HepG2 (cell line): ENCODE data around the gene UQCRC1.

Source experiments
- DNMT3B ChIP-seq: conservative IDR thresholded peaks from 2 replicates; pipeline ENCODE4 v1.6.1; 2016; ENCODE audit warnings: missing biosample characterization, control low read depth
- ELK4 ChIP-seq: sonication (generic); formaldehyde crosslinking; IDR thresholded peaks from 2 replicates; pipeline ENCODE4 v1.9.0; 2021; ENCODE audit warnings: missing genetic modification reagents, borderline replicate concordance
- EP300 ChIP-seq, 3 experiments: sonication (generic) in 1 of 3; formaldehyde crosslinking in 1 of 3; IDR thresholded peaks; 2 replicates each; pipeline versions ENCODE4 v1.5.1 to v1.6.1; 2011 to 2020; ENCODE audit warnings: low read depth in 2 of 3, low read length in 2 of 3, borderline replicate concordance in 1 of 3, improper control_type of control experiment in 1 of 3, mild to moderate bottlenecking in 1 of 3, missing genetic modification reagents in 1 of 3, moderate library complexity in 1 of 3
- ESRRA ChIP-seq: sonication (generic); formaldehyde crosslinking; IDR thresholded peaks from 2 replicates; pipeline ENCODE4 v1.5.1; 2020; ENCODE audit warnings: mild to moderate bottlenecking, low read depth, missing genetic modification reagents
- EZH2 ChIP-seq: conservative IDR thresholded peaks from 2 replicates; pipeline ENCODE4 v1.6.1; 2012; ENCODE audit warnings: mild to moderate bottlenecking, low read depth, low read length, moderate library complexity
- FIP1L1 ChIP-seq: fragments of 200-400 bp; formaldehyde crosslinking; IDR thresholded peaks from 2 replicates; pipeline ENCODE4 v1.6.1; 2018; ENCODE audit warnings: low read depth, mild to moderate bottlenecking, low read length, moderate library complexity, borderline replicate concordance; ENCODE audit not compliant: insufficient read depth
- JUND ChIP-seq: sonication (generic); formaldehyde crosslinking; IDR thresholded peaks from 2 replicates; pipeline ENCODE4 v1.8.0; 2022; ENCODE audit warnings: mild to moderate bottlenecking, missing genetic modification reagents
- SNAI1 ChIP-seq: sonication (generic); formaldehyde crosslinking; IDR thresholded peaks from 2 replicates; pipeline ENCODE4 v1.5.0; 2020; ENCODE audit warnings: mild to moderate bottlenecking, missing genetic modification reagents, borderline replicate concordance
- ZBTB38 ChIP-seq: sonication (generic); formaldehyde crosslinking; IDR thresholded peaks from 2 replicates; pipeline ENCODE4 v1.5.1; 2020; ENCODE audit warnings: mild to moderate bottlenecking, missing genetic modification reagents
- ZHX2 ChIP-seq, 2 experiments: sonication (generic) in 1 of 2; formaldehyde crosslinking in 1 of 2; IDR thresholded peaks; 2 replicates each; pipeline versions ENCODE4 v1.6.1 to v1.9.0; 2014 to 2022; ENCODE audit warnings: antibody characterized with exemption in 1 of 2, borderline replicate concordance in 1 of 2, inconsistent platforms in 1 of 2, low read depth in 1 of 2, missing genetic modification reagents in 1 of 2
- ZNF367 ChIP-seq: sonication (generic); formaldehyde crosslinking; IDR thresholded peaks from 2 replicates; pipeline ENCODE4 v1.4.0; 2020; ENCODE audit warnings: missing genetic modification reagents, borderline replicate concordance
- ZNF501 ChIP-seq: sonication (generic); formaldehyde crosslinking; IDR thresholded peaks from 2 replicates; pipeline ENCODE4 v1.5.1; 2020; ENCODE audit warnings: mild to moderate bottlenecking, moderate library complexity, missing genetic modification reagents
- ZNF709 ChIP-seq: sonication (generic); formaldehyde crosslinking; IDR thresholded peaks from 2 replicates; pipeline ENCODE4 v1.5.0; 2020; ENCODE audit warnings: mild to moderate bottlenecking, missing genetic modification reagents
- ZNF749 ChIP-seq: sonication (generic); formaldehyde crosslinking; IDR thresholded peaks from 2 replicates; pipeline ENCODE4 v1.8.0; 2022; ENCODE audit warnings: mild to moderate bottlenecking, missing genetic modification reagents, moderate library complexity, borderline replicate concordance

GRCh38 chr3:48568476-48568875 is 41.0 kb downstream of the UQCRC1 start:
- TF ChIP-seq ESRRA (CRISPR knock-in tag) (no peak), ZNF709 (CRISPR knock-in tag) (no peak), JUND (CRISPR knock-in tag) (no peak), ZBTB38 (CRISPR knock-in tag) (no peak), DNMT3B (CRISPR knock-in tag) (no peak), FIP1L1 (no peak), ZNF501 (no peak), ELK4 (CRISPR knock-in tag) (no peak), SNAI1 (CRISPR knock-in tag) (no peak), ZNF749 (CRISPR knock-in tag) (no peak), ZNF367 (no peak), EP300 (IDR thresholded peaks at IDR 0.05; ENCODE audit: low read depth in 2 of 2, low read length in 2 of 2) (no peak), EP300 (CRISPR knock-in tag; IDR thresholded peaks at IDR 0.05; ENCODE audit: borderline replicate concordance) (no peak), EZH2 (no peak), ZHX2 (IDR thresholded peaks at IDR 0.05; ENCODE audit: low read depth) (no peak), ZHX2 (CRISPR knock-in tag; IDR thresholded peaks at IDR 0.05; ENCODE audit: borderline replicate concordance) (no peak)
